GM23338 (cell line): ENCODE measurements around the gene SCCPDH. TPM values are rescaled to one million over a fixed set of nuclear protein-coding genes. Genes with fewer than 3 reads are reported as not detected.

Experiments used
- ATAC-seq: fragments of 200-7000 bp; cut with Tn5 transposase; 3 replicates; pipeline ENCODE4 v1.9.1; 2020
- DNase-seq: peaks from one replicate; pipeline ENCODE4 v3.0.0-alpha.2; 2015; ENCODE audit warnings: low spot score
- H2AFZ ChIP-seq: fragments of 200-600 bp; sonication (generic); 2 replicates; pipeline ENCODE4 v1.8.0; 2016; ENCODE audit warnings: antibody characterized with exemption, mild to moderate bottlenecking, moderate library complexity
- H3F3A ChIP-seq: fragments of 200-600 bp; sonication (generic); replicated peaks from 2 replicates; pipeline ENCODE4 v1.8.0; 2017; ENCODE audit warnings: antibody characterized with exemption, mixed run types, low read depth
- H3K27ac ChIP-seq: fragments of 200-600 bp; sonication (generic); 2 replicates; pipeline ENCODE4 v1.6.1; 2016; ENCODE audit warnings: low read depth
- H3K27me3 ChIP-seq: fragments of 200-600 bp; sonication (generic); 2 replicates; pipeline ENCODE4 v1.8.0; 2016; ENCODE audit warnings: mild to moderate bottlenecking, mixed run types, moderate library complexity; ENCODE audit not compliant: insufficient read depth
- H3K36me3 ChIP-seq: fragments of 200-600 bp; sonication (generic); 2 replicates; pipeline ENCODE4 v1.8.0; 2016; ENCODE audit warnings: mild to moderate bottlenecking; ENCODE audit not compliant: insufficient read depth
- H3K4me1 ChIP-seq: fragments of 200-600 bp; sonication (generic); 2 replicates; pipeline ENCODE4 v1.8.0; 2016; ENCODE audit warnings: mild to moderate bottlenecking, moderate library complexity; ENCODE audit not compliant: insufficient read depth
- H3K4me2 ChIP-seq: fragments of 200-600 bp; sonication (generic); 2 replicates; pipeline ENCODE4 v1.7.1; 2017; ENCODE audit warnings: mixed run types
- H3K4me3 ChIP-seq: fragments of 200-600 bp; sonication (generic); 2 replicates; pipeline ENCODE4 v1.6.1; 2016; ENCODE audit warnings: mixed run types
- H3K79me2 ChIP-seq: fragments of 200-600 bp; sonication (generic); replicated peaks from 2 replicates; pipeline ENCODE4 v1.8.0; 2017; ENCODE audit warnings: mild to moderate bottlenecking; ENCODE audit not compliant: insufficient read depth
- H3K9me2 ChIP-seq: fragments of 200-600 bp; sonication (generic); 2 replicates; pipeline ENCODE4 v1.8.0; 2017; ENCODE audit not compliant: insufficient read depth
- H4K20me1 ChIP-seq: fragments of 200-600 bp; sonication (generic); replicated peaks from 2 replicates; pipeline ENCODE4 v1.8.0; 2017; ENCODE audit warnings: mild to moderate bottlenecking; ENCODE audit not compliant: insufficient read depth
- H3K27ac Mint-ChIP-seq: 2 replicates; pipeline ENCODE4 v1.8.0; 2020; ENCODE audit warnings: inconsistent platforms, mild to moderate bottlenecking, moderate library complexity, mixed read lengths
- H3K27me3 Mint-ChIP-seq: 3 replicates; pipeline ENCODE4 v1.8.0; 2022; ENCODE audit warnings: low read depth, mild to moderate bottlenecking, moderate library complexity, mixed read lengths, inconsistent platforms; ENCODE audit not compliant: insufficient read depth, poor library complexity
- H3K36me3 Mint-ChIP-seq: 3 replicates; pipeline ENCODE4 v1.8.0; 2021; ENCODE audit warnings: low read depth, mild to moderate bottlenecking, inconsistent platforms, moderate library complexity, mixed read lengths
- H3K4me1 Mint-ChIP-seq: 3 replicates; pipeline ENCODE4 v1.8.0; 2020; ENCODE audit warnings: mild to moderate bottlenecking, inconsistent platforms, mixed read lengths
- H3K4me3 Mint-ChIP-seq: 3 replicates; pipeline ENCODE4 v1.8.0; 2021; ENCODE audit warnings: moderate library complexity, mild to moderate bottlenecking, inconsistent platforms, mixed read lengths
- H3K9me3 Mint-ChIP-seq: 3 replicates; pipeline ENCODE4 v1.8.0; 2020; ENCODE audit warnings: moderate library complexity, mild to moderate bottlenecking, inconsistent platforms, mixed read lengths
- CREB1 ChIP-seq: fragments of 250-450 bp; sonication (Bioruptor Pico); IDR thresholded peaks from 2 replicates; pipeline ENCODE4 v1.5.0; 2020; ENCODE audit warnings: low read depth, mild to moderate bottlenecking, moderate library complexity
- CTCF ChIP-seq, 2 experiments: fragments of 200-600 bp in 1 of 2; sonication (generic) in 1 of 2; conservative IDR thresholded peaks; 2 replicates each; pipeline versions ENCODE4 v1.5.1 to v1.6.1; 2016 to 2017; ENCODE audit warnings: antibody characterized with exemption in 2 of 2, low read depth in 2 of 2, mild to moderate bottlenecking in 2 of 2, moderate library complexity in 1 of 2
- ETS1 ChIP-seq: IDR thresholded peaks from 2 replicates; pipeline ENCODE4 v1.6.1; 2016; ENCODE audit warnings: antibody characterized with exemption
- EZH2 ChIP-seq: fragments of 200-600 bp; sonication (generic); IDR thresholded peaks from one replicate; pipeline ENCODE4 v1.8.0; 2017; ENCODE audit warnings: antibody characterized with exemption, mild to moderate bottlenecking, low read depth; ENCODE audit not compliant: unreplicated experiment
- EZH2phosphoT487 ChIP-seq: fragments of 200-600 bp; sonication (generic); IDR thresholded peaks from one replicate; pipeline ENCODE4 v1.8.1; 2018; ENCODE audit warnings: antibody characterized with exemption; ENCODE audit not compliant: unreplicated experiment
- JUNB ChIP-seq: IDR thresholded peaks from one replicate; pipeline ENCODE4 v1.6.1; 2016; ENCODE audit warnings: antibody characterized with exemption; ENCODE audit not compliant: unreplicated experiment
- NANOG ChIP-seq: IDR thresholded peaks from 2 replicates; pipeline ENCODE4 v1.6.1; 2016; ENCODE audit warnings: antibody characterized with exemption, borderline replicate concordance
- POLR2AphosphoS5 ChIP-seq: IDR thresholded peaks from 2 replicates; pipeline ENCODE4 v1.6.1; 2016; ENCODE audit warnings: antibody characterized with exemption, low read depth
- REST ChIP-seq: IDR thresholded peaks from one replicate; pipeline ENCODE4 v1.6.1; 2018; ENCODE audit warnings: antibody characterized with exemption; ENCODE audit not compliant: unreplicated experiment
- STAT1 ChIP-seq: IDR thresholded peaks from one replicate; pipeline ENCODE4 v1.6.1; 2016; ENCODE audit warnings: antibody characterized with exemption; ENCODE audit not compliant: unreplicated experiment
- ZNF114 ChIP-seq: fragments of 250-450 bp; sonication (Bioruptor Pico); IDR thresholded peaks from 2 replicates; pipeline ENCODE4 v1.5.0; 2020; ENCODE audit warnings: mild to moderate bottlenecking, moderate library complexity
- ZNF331 ChIP-seq: fragments of 250-450 bp; sonication (Bioruptor Pico); IDR thresholded peaks from 2 replicates; pipeline ENCODE4 v1.5.0; 2020; ENCODE audit warnings: low read depth, mild to moderate bottlenecking, moderate library complexity
- ZNF462 ChIP-seq: fragments of 250-450 bp; sonication (Bioruptor Pico); IDR thresholded peaks from 2 replicates; pipeline ENCODE4 v1.5.0; 2020; ENCODE audit warnings: mild to moderate bottlenecking, moderate library complexity
- polyA plus RNA-seq: library from polyadenylated mRNA; unstranded; fragments of >200 nt; fragmentation: Nextera tagmentation; extraction: Ambion mirVana; gene quantifications from 2 replicates; pipeline ENCODE4 v1.2.1, GENCODE V29; 2016
- total RNA-seq: library from RNA; depleted of rRNA; stranded (reverse); fragments of >200 nt; shearing (Covaris generic); gene quantifications from 2 replicates; pipeline ENCODE4 v1.2.3, GENCODE V29; 2014

SCCPDH gene
- total and polyA plus RNA-seq, 2 experiments from 2014 or later = 14.4 to 18.8 TPM

GRCh38 chr1:246800356-246800755 lies 76.1 kb downstream of the SCCPDH start:
- no peaks in the 10 kb centered on the region for H3K79me2 ChIP-seq
- H3K4me3 ChIP-seq = no peak overlapping the region
- Mint-ChIP-seq H3K36me3 (no peaks in the 10 kb centered on the region), H3K27me3 (peaks cover 9% of the 10 kb centered on the region), H3K27ac (no peak overlapping the region), H3K4me1 (peaks cover 16% of the 10 kb centered on the region), H3K9me3 (no peaks in the 10 kb centered on the region), H3K4me3 (no peak overlapping the region)
- no peaks in the 10 kb centered on the region for H3K9me2 ChIP-seq
- H3K27me3 ChIP-seq = no peaks in the 10 kb centered on the region
- no peak overlapping the region for H3K4me2 ChIP-seq
- H3F3A ChIP-seq = no peaks in the 10 kb centered on the region
- H4K20me1 ChIP-seq = no peaks in the 10 kb centered on the region
- ATAC-seq = no peak
- TF ChIP-seq NANOG = no peak
- no peak for TF ChIP-seq EZH2phosphoT487
- TF ChIP-seq REST = no peak
- TF ChIP-seq POLR2AphosphoS5 = no peak
- TF ChIP-seq ZNF114 (CRISPR knock-in tag) = no peak
- no peak for TF ChIP-seq EZH2
- TF ChIP-seq ZNF331 (CRISPR knock-in tag) = no peak
- no peak for TF ChIP-seq CTCF (conservative IDR thresholded peaks at IDR 0.05; ENCODE audit: low read depth in 2 of 2)
- TF ChIP-seq CREB1 (CRISPR knock-in tag) = no peak
- TF ChIP-seq JUNB = no peak
- no peak for TF ChIP-seq STAT1
- no peak for TF ChIP-seq ZNF462 (CRISPR knock-in tag)
- TF ChIP-seq ETS1 = no peak
- no peaks in the 10 kb centered on the region for H3K36me3 ChIP-seq
- no peak overlapping the region for H3K27ac ChIP-seq
- H2AFZ ChIP-seq = no peak overlapping the region
- H3K4me1 ChIP-seq = no peaks in the 10 kb centered on the region; the same call in 1 of the 2 replicates
- DNase-seq = no peak
